K562 (cell line): Measurements from ENCODE around the gene SLC17A9. TPM values are rescaled to one million over a fixed set of nuclear protein-coding genes. Genes with fewer than 3 reads are reported as not detected.
A peak's percentile ranks its signal among the peaks of the same experiment; 100 is the strongest.

Source experiments
- KHSRP ChIP-seq: fragments of 450-650 bp; IDR thresholded peaks from 2 replicates; pipeline ENCODE4 v1.6.1; 2017
- LCOR ChIP-seq: sonication (generic); formaldehyde crosslinking; IDR thresholded peaks from 2 replicates; pipeline ENCODE4 v1.8.0; 2022; ENCODE audit warnings: mild to moderate bottlenecking, missing genetic modification reagents
- RBM22 ChIP-seq: fragments of 200-400 bp; formaldehyde crosslinking; IDR thresholded peaks from 2 replicates; pipeline ENCODE4 v1.6.1; 2018; ENCODE audit warnings: low read length, low read depth; ENCODE audit not compliant: poor library complexity, severe bottlenecking
- RFX5 ChIP-seq: IDR thresholded peaks from 2 replicates; pipeline ENCODE4 v1.6.1; 2011; ENCODE audit warnings: low read depth, mild to moderate bottlenecking, improper control_type of control experiment, low read length
- SMAD1 ChIP-seq: fragments of 150-350 bp; IDR thresholded peaks from 2 replicates; pipeline ENCODE4 v1.6.1; 2014; ENCODE audit warnings: low read length, low read depth; ENCODE audit not compliant: partially characterized antibody
- TEAD4 ChIP-seq, 2 experiments: sonication (generic) in 1 of 2; formaldehyde crosslinking in 1 of 2; IDR thresholded peaks; 2 replicates each; pipeline versions ENCODE4 v1.6.1 to v1.8.0; 2012 to 2022; ENCODE audit warnings: borderline replicate concordance in 1 of 2, inconsistent platforms in 1 of 2, low read length in 1 of 2, mild to moderate bottlenecking in 1 of 2, missing genetic modification reagents in 1 of 2
- ZBTB7A ChIP-seq: IDR thresholded peaks from 2 replicates; pipeline ENCODE4 v1.6.1; 2011; ENCODE audit warnings: low read depth, mild to moderate bottlenecking, low read length, moderate library complexity, borderline replicate concordance; ENCODE audit not compliant: control insufficient read depth
- ZKSCAN8 ChIP-seq: fragments of 200-800 bp; sonication (Bioruptor generic); IDR thresholded peaks from 2 replicates; pipeline ENCODE4 v1.6.1; 2016; ENCODE audit warnings: missing genetic modification characterization, missing compliant biosample characterization
- ZNF121 ChIP-seq: sonication (generic); formaldehyde crosslinking; conservative IDR thresholded peaks from 2 replicates; pipeline ENCODE4 v1.8.0; 2022; ENCODE audit warnings: missing genetic modification reagents
- ZZZ3 ChIP-seq: fragments of 450-650 bp; IDR thresholded peaks from 2 replicates; pipeline ENCODE4 v1.6.1; 2016; ENCODE audit warnings: antibody characterized with exemption, mild to moderate bottlenecking, moderate library complexity
- polyA plus RNA-seq, 8 experiments: library from polyadenylated mRNA; depleted of rRNA in 4 of 8; stranded (reverse) in 5 of 8; unstranded in 3 of 8; fragments of >200 nt; fragmentation: Nextera tagmentation in 2 of 8; fragmentation: Illumina TruSeq in 1 of 8; extraction: Ambion mirVana in 2 of 8; extraction: Trizol in 1 of 8; gene quantifications; 2 replicates each; pipeline versions ENCODE4 v1.2.1 to v1.2.3, GENCODE V29; 2011 to 2014; ENCODE audit warnings: inconsistent platforms in 1 of 8, missing spikeins in 1 of 8
- total RNA-seq, 7 experiments: library from RNA; depleted of rRNA in 6 of 7; stranded (reverse); fragments of >200 nt in 6 of 7; fragmentation: Illumina TruSeq in 2 of 7; extraction: Trizol in 2 of 7; gene quantifications; 2 replicates each; pipeline versions ENCODE4 v1.2.1 to v1.2.3, GENCODE V29; 2011 to 2021; ENCODE audit warnings: low replicate concordance in 1 of 7
- TF ChIP-seq, protein P1 (sequence below): fragments of 250-450 bp; sonication (Bioruptor Pico); IDR thresholded peaks from 2 replicates; pipeline ENCODE4 v1.4.0; 2020; ENCODE audit warnings: mild to moderate bottlenecking, moderate library complexity
- TF ChIP-seq, protein P2 (sequence below): fragments of 450-650 bp; IDR thresholded peaks from 2 replicates; pipeline ENCODE4 v1.6.1; 2016
- TF ChIP-seq, protein P3 (sequence below): fragments of 450-650 bp; formaldehyde crosslinking; conservative IDR thresholded peaks from 2 replicates; pipeline ENCODE4 v1.4.0; 2022; ENCODE audit warnings: mild to moderate bottlenecking, missing genetic modification characterization
- TF ChIP-seq, protein P4 (sequence below), 2 experiments: IDR thresholded peaks; 2 replicates each; pipeline ENCODE4 v1.6.1; 2011; ENCODE audit warnings: borderline replicate concordance in 1 of 2, control low read depth in 1 of 2, low read depth in 1 of 2, low read length in 1 of 2, mild to moderate bottlenecking in 1 of 2, mixed read lengths in 1 of 2, moderate library complexity in 1 of 2; ENCODE audit not compliant: insufficient read depth in 1 of 2, insufficient read length in 1 of 2, poor library complexity in 1 of 2, severe bottlenecking in 1 of 2; ENCODE audit errors: extremely low read depth in 1 of 2
- TF ChIP-seq, protein P5 (sequence below): sonication (generic); formaldehyde crosslinking; IDR thresholded peaks from 2 replicates; pipeline ENCODE4 v1.8.1; 2023; ENCODE audit warnings: mild to moderate bottlenecking, missing genetic modification reagents
- TF ChIP-seq, protein P6 (sequence below): fragments of 450-650 bp; IDR thresholded peaks from 2 replicates; pipeline ENCODE4 v1.6.1; 2014; ENCODE audit warnings: low read depth, mild to moderate bottlenecking, moderate library complexity, borderline replicate concordance

The SLC17A9 gene
- total and polyA plus RNA-seq, 9 of the 15 experiments (the other 6 are each of a cell fraction or from before 2014, with no cell fraction given) = 0.04 to 0.31 TPM; not detected in 7

DNA sequence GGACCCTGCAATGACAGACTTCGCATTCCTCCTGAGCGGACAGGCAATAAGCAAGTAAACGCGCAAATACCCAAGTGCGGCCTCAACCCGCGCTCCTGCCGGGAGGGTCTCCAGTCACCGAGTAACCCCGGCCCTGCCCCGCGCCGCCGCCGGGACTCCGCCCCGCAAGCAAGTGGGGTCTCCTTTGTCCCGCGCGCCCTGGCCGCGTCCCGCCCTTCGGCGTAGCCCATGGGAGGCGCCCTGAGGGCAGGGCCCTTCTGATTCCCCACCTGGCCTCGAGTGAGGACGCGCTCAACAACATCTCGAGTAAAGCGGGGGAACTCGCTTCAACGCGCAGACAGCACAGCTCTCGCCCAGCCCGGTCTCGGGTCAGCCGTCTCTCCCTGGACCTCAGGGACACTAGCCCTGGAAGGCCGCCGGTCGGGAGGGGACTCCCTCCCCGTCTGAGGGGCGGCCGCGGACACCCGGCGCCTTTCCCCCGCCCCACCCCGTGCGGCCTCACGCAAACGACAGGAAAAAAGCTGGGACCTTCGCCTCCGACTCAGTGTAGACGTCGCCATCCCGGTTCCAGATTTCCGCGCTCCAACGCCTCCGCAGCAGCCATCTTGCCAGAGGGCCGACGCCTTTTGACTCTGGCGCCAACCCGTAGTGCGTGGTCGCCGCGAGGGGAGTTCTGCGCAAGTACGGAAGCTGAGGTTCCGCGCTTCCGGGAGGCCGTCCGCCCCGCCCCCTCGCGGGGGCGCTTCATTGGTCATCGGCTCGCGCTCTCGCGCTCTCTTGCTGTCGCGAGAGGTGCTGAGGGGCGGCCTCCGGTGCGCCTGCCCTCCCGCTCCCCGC, 15.0 kb upstream of the SLC17A9 start (continued):
- TF ChIP-seq, protein P1, sequence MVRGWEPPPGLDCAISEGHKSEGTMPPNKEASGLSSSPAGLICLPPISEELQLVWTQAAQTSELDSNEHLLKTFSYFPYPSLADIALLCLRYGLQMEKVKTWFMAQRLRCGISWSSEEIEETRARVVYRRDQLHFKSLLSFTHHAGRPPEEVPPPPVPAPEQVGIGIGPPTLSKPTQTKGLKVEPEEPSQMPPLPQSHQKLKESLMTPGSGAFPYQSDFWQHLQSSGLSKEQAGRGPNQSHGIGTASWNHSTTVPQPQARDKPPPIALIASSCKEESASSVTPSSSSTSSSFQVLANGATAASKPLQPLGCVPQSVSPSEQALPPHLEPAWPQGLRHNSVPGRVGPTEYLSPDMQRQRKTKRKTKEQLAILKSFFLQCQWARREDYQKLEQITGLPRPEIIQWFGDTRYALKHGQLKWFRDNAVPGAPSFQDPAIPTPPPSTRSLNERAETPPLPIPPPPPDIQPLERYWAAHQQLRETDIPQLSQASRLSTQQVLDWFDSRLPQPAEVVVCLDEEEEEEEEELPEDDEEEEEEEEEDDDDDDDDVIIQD (CRISPR knock-in tag) = no peak
- TF ChIP-seq, protein P2, sequence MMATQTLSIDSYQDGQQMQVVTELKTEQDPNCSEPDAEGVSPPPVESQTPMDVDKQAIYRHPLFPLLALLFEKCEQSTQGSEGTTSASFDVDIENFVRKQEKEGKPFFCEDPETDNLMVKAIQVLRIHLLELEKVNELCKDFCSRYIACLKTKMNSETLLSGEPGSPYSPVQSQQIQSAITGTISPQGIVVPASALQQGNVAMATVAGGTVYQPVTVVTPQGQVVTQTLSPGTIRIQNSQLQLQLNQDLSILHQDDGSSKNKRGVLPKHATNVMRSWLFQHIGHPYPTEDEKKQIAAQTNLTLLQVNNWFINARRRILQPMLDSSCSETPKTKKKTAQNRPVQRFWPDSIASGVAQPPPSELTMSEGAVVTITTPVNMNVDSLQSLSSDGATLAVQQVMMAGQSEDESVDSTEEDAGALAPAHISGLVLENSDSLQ = no peak
- TF ChIP-seq ZNF121 (CRISPR knock-in tag) = no peak
- TF ChIP-seq TEAD4 (IDR thresholded peaks at IDR 0.05; ENCODE audit: low read length) = peak; percentile 23; the same call in 1 of the 2 replicates
- TF ChIP-seq TEAD4 (CRISPR knock-in tag; IDR thresholded peaks at IDR 0.05; ENCODE audit: borderline replicate concordance) = no peak
- TF ChIP-seq, protein P3, sequence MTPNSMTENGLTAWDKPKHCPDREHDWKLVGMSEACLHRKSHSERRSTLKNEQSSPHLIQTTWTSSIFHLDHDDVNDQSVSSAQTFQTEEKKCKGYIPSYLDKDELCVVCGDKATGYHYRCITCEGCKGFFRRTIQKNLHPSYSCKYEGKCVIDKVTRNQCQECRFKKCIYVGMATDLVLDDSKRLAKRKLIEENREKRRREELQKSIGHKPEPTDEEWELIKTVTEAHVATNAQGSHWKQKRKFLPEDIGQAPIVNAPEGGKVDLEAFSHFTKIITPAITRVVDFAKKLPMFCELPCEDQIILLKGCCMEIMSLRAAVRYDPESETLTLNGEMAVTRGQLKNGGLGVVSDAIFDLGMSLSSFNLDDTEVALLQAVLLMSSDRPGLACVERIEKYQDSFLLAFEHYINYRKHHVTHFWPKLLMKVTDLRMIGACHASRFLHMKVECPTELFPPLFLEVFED (CRISPR knock-in tag) = no peak
- no peak for TF ChIP-seq ZKSCAN8
- no peak for TF ChIP-seq KHSRP
- TF ChIP-seq LCOR = peak; percentile 10; the same call in 1 of the 2 replicates
- peak; percentile 28 for TF ChIP-seq SMAD1
- TF ChIP-seq, protein P4, sequence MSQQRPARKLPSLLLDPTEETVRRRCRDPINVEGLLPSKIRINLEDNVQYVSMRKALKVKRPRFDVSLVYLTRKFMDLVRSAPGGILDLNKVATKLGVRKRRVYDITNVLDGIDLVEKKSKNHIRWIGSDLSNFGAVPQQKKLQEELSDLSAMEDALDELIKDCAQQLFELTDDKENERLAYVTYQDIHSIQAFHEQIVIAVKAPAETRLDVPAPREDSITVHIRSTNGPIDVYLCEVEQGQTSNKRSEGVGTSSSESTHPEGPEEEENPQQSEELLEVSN (IDR thresholded peaks at IDR 0.05; ENCODE audit: borderline replicate concordance in 1 of 2, extremely low read depth in 1 of 2, insufficient read depth in 1 of 2, insufficient read length in 1 of 2, low read depth in 1 of 2, low read length in 1 of 2, poor library complexity in 1 of 2, severe bottlenecking in 1 of 2) = peak; percentile 95 to 97
- no peak for TF ChIP-seq ZZZ3
- peak; percentile 44 for TF ChIP-seq RBM22
- no peak for TF ChIP-seq RFX5
- TF ChIP-seq, protein P5, sequence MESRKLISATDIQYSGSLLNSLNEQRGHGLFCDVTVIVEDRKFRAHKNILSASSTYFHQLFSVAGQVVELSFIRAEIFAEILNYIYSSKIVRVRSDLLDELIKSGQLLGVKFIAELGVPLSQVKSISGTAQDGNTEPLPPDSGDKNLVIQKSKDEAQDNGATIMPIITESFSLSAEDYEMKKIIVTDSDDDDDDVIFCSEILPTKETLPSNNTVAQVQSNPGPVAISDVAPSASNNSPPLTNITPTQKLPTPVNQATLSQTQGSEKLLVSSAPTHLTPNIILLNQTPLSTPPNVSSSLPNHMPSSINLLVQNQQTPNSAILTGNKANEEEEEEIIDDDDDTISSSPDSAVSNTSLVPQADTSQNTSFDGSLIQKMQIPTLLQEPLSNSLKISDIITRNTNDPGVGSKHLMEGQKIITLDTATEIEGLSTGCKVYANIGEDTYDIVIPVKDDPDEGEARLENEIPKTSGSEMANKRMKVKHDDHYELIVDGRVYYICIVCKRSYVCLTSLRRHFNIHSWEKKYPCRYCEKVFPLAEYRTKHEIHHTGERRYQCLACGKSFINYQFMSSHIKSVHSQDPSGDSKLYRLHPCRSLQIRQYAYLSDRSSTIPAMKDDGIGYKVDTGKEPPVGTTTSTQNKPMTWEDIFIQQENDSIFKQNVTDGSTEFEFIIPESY = no peak; the same call in 1 of the 2 replicates
- TF ChIP-seq, protein P6, sequence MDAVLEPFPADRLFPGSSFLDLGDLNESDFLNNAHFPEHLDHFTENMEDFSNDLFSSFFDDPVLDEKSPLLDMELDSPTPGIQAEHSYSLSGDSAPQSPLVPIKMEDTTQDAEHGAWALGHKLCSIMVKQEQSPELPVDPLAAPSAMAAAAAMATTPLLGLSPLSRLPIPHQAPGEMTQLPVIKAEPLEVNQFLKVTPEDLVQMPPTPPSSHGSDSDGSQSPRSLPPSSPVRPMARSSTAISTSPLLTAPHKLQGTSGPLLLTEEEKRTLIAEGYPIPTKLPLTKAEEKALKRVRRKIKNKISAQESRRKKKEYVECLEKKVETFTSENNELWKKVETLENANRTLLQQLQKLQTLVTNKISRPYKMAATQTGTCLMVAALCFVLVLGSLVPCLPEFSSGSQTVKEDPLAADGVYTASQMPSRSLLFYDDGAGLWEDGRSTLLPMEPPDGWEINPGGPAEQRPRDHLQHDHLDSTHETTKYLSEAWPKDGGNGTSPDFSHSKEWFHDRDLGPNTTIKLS = peak; percentile 84
- peak; percentile 71; the same call in 1 of the 2 replicates for TF ChIP-seq ZBTB7A
